ENCODE measurements around the gene CFAP299.

Gene CFAP299

DNA sequence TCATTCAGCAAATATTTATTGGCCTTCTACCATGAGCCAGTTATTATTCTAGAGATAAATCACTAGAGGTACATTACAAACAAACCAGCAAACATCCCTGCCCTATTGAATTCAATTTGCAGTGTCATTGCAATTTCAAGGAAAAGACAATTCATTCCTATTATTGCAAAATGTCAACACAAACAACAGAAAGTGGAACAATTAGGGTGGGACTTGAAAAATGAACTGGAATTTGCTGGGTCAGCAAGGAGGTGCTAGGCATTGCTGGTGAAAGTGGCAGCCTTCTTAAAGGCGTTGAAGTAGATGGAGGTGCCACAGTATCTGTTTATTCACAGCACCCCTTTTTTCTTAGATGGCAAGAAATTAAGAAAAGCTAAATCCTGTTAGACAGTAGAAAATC is 470.9 kb downstream of the CFAP299 start:
- DNase-seq (ENCODE audit: low read depth in 3 of 3, low spot score in 1 of 3): no peak

- DNase-seq (ENCODE audit: low read depth in 3 of 3, low spot score in 1 of 3): no peak
Observed at GRCh38 chr4:80809039-80809729, 473.7 kb downstream of the CFAP299 start.

DNA sequence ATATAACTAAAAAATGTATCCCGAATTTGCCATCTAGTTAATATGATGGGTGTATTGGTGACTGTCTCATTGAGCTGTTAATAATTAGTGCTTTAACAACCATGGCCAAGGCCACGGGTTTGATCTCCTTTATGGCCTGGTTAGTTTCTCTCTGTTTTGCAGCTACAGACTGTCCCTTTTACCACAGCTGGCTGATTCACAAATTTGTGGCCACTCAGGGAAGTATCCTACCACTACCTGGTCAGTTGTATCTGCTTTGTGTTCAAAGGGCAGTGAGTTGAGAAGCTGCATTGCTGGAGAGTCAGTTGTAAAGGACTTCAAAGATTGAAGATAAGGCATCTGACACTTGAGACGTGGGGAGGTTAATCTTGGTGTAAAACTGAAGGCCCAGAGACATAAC is 475.9 kb downstream of the CFAP299 start:
- DNase-seq (ENCODE audit: low read depth in 3 of 3, low spot score in 1 of 3): no peak

GRCh38 chr4:80812145-80812544 is 476.6 kb downstream of the CFAP299 start:
- DNase-seq (ENCODE audit: low read depth in 3 of 3, low spot score in 1 of 3): no peak

GRCh38 chr4:80814266-80814665 is 478.7 kb downstream of the CFAP299 start:
- DNase-seq (ENCODE audit: low read depth in 3 of 3, low spot score in 1 of 3): no peak

DNA sequence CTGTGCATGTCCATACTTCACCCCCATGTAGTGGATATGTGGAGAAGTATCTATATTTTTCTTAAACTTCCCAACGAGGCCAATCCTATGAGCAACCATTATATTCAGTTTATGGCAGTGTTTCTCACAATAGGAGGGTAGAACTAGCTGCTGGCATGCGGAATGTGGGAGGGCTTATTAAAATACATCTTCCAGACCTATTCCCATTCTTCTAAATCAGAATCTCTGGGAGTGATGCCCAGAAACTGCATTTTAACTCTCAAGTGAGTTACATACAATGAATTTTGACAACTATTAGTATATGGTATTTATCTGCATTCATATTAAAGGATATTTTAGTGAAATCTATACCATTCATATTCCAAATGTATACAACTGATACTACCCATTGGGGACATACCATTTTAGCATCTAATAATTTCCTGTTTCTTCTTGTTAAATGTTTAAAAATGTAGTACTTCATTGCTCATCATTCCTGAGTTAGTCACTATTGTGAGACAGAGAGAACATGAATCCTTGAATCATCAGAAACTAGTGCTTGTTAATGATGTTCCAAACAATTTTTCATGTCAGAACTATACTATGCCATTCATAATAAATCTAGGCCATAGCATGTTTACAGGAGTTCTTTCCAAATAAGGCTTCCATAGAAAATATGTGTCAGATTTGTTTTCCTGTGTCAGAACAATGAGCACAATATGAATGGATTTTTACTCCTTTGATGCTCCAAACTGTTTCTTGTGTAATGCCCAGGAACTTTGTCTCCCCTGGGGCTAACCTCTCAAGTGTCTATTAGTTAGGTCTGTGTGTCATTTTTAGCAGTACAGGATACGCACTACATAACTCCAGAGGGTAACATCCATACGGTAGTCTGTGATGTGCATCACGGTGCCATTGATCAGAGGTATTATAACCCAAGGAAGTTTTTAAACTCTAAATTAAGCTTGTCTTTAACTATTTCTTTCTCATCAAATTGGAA is 496.1 kb downstream of the CFAP299 start:
- DNase-seq (ENCODE audit: low read depth in 3 of 3, low spot score in 1 of 3): no peak

DNA sequence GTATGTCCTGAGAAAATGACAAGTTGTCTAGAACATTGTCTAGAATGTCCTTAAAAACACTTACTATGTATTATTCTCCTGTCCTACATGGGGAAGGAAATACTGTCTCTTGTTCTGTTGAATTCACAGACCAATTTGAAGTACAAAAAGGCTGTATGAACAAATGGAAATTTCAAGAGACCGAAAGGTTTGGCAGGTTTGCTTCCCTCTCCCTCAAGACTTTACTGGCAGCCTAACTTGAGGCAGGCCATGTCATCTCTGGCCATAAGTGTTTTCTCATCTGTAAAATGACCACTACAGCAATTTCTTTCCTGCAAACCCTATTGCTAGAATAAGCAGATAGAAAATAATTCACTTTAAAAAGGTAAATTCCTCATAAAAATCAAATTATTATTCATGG is 503.8 kb downstream of the CFAP299 start:
- DNase-seq (ENCODE audit: low read depth in 3 of 3, low spot score in 1 of 3): no peak

DNA sequence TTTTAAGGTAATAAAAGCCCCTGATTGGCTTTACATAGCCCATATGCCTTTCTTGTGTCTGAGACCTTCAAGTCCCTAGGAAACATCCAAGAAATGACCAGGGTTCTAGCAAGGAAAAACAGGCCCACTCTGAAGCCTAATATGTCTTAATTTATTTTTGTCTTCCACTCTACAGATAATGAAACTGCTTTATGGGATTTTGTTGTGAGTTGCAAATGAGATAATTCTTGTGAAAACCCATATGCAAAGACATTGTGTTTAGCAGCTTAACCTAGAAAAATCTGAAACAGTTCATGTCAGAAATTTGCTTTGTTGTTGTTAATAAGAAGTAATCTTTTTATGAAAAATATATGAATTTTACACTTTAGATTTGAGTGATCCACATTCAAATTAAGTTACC is 504.3 kb downstream of the CFAP299 start:
- DNase-seq (ENCODE audit: low read depth in 3 of 3, low spot score in 1 of 3): no peak

DNA sequence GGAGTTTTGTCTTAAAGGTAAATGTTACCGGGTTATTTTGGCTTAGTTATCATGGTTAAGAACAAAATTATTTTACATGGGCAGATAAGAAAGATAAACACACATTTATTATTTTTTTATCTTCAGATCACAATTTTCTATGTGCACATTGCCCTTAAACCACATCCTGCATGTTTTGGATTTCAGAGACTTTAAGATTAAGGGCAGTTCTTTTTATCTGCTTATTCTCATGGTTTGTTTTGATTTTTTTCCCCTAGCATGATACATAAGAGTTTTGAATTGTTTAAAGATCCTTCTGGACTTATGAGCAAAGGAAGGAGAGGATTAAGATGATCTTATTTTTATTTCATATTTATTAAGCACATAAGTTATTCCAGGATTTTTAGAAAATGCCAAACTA is 504.9 kb downstream of the CFAP299 start:
- no peak for DNase-seq (ENCODE audit: low read depth in 3 of 3, low spot score in 1 of 3)

GRCh38 chr4:80841587-80842281 is 506.2 kb downstream of the CFAP299 start:
- DNase-seq (ENCODE audit: low read depth in 3 of 3, low spot score in 1 of 3): no peak

DNA sequence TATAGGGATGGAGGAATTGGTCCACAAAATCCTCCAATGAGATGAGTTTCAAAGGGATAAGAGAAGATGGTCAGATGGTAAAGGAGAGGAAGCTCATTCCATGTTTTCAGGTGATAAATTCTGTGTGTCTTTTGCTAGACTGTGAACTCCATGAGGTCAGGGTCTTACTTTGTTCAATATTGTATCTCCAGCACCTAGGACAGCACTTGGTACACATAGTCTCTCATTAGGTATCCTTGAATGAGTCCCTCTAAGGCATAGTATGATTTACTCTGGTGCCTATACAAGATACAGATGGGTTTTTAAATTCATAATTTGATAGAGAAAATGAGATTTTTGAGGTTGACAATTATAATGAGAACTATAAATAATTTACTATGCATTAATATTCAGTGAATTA is 510.7 kb downstream of the CFAP299 start:
- no peak for DNase-seq (ENCODE audit: low read depth in 3 of 3, low spot score in 1 of 3)

- no peak for DNase-seq (ENCODE audit: low read depth in 3 of 3, low spot score in 1 of 3)
Observed at GRCh38 chr4:80852061-80852460, 516.5 kb downstream of the CFAP299 start.

DNA sequence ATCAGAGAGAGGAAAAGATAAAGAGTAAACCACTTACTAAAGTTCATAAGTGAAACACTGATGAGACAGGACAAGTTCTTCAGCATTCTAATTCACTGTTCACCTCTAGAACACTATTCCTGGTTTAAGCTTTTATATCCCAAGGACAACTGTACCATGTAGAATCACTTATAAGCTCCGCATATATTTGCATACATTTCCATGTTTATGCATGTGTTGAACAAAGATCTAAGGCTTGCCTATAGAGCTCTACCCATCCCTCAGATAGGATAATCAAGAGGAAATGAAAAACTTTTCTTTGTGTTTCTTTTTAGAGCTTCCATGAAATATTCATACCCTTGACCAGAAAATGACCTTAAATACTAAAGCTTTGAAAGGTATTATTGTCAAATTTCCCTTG is 538.0 kb downstream of the CFAP299 start:
- DNase-seq (ENCODE audit: low read depth in 3 of 3, low spot score in 1 of 3): no peak

DNA sequence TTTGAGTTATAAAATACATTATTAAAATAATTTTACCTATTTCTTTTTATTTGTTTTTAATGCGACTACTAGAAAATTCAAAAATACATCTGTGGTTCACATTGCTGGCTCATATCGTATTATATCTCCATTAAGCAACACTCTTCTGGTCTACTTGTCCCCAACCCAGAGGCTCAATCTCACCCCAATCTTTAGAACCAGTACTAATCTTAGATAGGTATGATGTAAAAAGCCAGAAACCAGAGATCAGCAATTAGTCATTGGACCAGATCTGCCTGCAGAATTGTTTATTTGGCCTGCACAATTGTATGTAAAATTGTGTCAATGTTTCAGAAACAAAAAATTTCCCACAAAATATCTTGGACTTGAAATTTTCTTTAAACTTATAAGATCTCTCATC is 539.4 kb downstream of the CFAP299 start:
- DNase-seq (ENCODE audit: low read depth in 3 of 3, low spot score in 1 of 3): no peak

- no peak for DNase-seq (ENCODE audit: low read depth in 3 of 3, low spot score in 1 of 3)
Observed at GRCh38 chr4:80875642-80876041, 540.1 kb downstream of the CFAP299 start.

DNA sequence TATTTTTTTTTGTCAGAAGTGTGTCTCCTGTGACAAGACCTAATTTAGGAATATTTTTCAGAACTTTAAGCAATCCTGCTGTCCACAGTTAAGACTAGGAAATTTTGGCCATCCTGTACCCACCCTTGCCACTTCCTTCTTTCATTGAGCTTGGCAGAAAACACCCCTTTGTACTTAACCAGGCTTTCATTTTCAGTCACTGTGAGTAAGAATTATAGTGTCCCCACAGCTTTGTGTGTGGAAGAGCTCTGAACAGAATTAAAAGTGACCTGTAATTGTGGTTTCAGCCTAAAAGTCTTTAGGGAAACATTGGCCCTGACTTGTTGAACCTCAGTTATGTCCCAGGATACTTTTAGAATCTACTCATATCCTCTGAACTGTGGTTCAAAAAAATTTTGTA is 541.3 kb downstream of the CFAP299 start:
- no peak for DNase-seq (ENCODE audit: low read depth in 3 of 3, low spot score in 1 of 3)

GRCh38 chr4:80878218-80878617 is 542.7 kb downstream of the CFAP299 start:
- no peak for DNase-seq (ENCODE audit: low read depth in 3 of 3, low spot score in 1 of 3)

DNA sequence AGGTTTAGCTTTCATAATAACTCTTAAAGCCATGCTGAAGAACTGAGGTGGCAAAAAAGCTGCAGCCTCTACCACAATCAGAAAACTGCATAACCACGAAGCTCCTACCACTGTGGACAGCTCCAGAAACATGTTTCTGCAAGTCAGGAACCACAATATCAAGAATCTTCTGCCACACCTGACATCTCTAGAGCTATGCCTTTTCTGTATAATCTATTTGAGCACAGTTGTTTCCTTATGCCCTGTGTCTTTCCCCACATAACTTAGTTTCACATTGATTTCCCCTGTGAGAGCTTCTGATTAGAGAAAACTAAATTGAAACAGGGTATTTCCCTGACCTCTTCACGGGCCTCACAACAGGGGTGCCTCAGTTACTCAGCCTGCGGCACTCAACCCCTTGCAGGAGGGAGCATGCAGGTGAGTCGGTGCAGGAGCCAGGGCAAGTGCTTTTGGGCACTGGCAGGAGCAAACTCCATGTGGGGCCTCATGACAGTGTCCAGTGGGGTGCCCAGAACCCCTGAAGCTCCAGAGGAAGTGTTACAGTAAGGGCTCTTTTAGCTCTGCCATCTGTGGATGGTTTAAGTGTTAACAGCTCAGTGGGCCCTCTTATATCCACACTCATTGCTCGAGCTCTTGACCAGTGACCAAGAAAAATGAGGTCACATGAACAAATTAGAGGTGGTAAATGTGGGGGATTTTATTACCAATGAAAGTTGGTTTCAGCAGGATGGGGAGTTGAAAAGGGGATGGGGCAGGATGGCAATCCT is 562.2 kb downstream of the CFAP299 start:
- no peak for DNase-seq (ENCODE audit: low read depth in 3 of 3, low spot score in 1 of 3)

GRCh38 chr4:80900908-80901307 is 565.4 kb downstream of the CFAP299 start:
- no peak for DNase-seq (ENCODE audit: low read depth in 3 of 3, low spot score in 1 of 3)

- DNase-seq (ENCODE audit: low read depth in 3 of 3, low spot score in 1 of 3): no peak
Observed at GRCh38 chr4:80903020-80903419, 567.5 kb downstream of the CFAP299 start.

- DNase-seq (ENCODE audit: low read depth in 3 of 3, low spot score in 1 of 3): no peak
Observed at GRCh38 chr4:80909938-80910337, 574.4 kb downstream of the CFAP299 start.
